HG02571 (cell line): ENCODE results near the gene TSC2.
"Not testable (repeated sequence)": the region's sequence is repeated elsewhere in the genome, so short reads cannot be mapped to it uniquely, and the experiment has no call there.

Experiments
- ATAC-seq: cut with Tn5 transposase; IDR thresholded peaks from one replicate; pipeline ENCODE4 v1.9.1; 2021; ENCODE audit warnings: mild to moderate bottlenecking, moderate library complexity; ENCODE audit not compliant: unreplicated experiment

Gene TSC2

GRCh38 chr16:2135770-2136490 lies 88.1 kb downstream of the TSC2 start, which contains the start of gene PKD1:
Gene PKD1, minus strand, starts transcription at chr16:2135898. Its CDS starts 209 bp downstream, at chr16:2135689.
- ATAC-seq: not testable (repeated sequence)
